Spinal cord (tissue), 10 donors: ENCODE results near the gene SYNRG. TPM values are rescaled to one million over a fixed set of nuclear protein-coding genes. Genes with fewer than 3 reads are reported as not detected.

Source experiments
- DNase-seq, 6 donors: peaks; one replicate each; pipeline versions ENCODE4 v3.0.0 to v3.0.0-alpha.2; 2013 to 2015; ENCODE audit warnings: low spot score in 6 of 6, low read depth in 4 of 6
- H3K27ac ChIP-seq: one replicate; pipeline ENCODE4 v1.5.1; 2013; ENCODE audit warnings: low read depth, low read length, control low read depth
- H3K27me3 ChIP-seq: one replicate; pipeline ENCODE4 v1.6.1; 2013; ENCODE audit warnings: low read length; ENCODE audit not compliant: control insufficient read depth, insufficient read depth
- H3K36me3 ChIP-seq: one replicate; pipeline ENCODE4 v1.6.1; 2013; ENCODE audit warnings: low read length; ENCODE audit not compliant: control insufficient read depth, insufficient read depth
- H3K4me1 ChIP-seq: one replicate; pipeline ENCODE4 v1.6.1; 2013; ENCODE audit warnings: low read length; ENCODE audit not compliant: control insufficient read depth, insufficient read depth
- H3K4me3 ChIP-seq: one replicate; pipeline ENCODE4 v1.5.1; 2013; ENCODE audit warnings: low read depth, low read length, control low read depth
- H3K9me3 ChIP-seq: one replicate; pipeline ENCODE4 v1.6.1; 2013; ENCODE audit warnings: low read length; ENCODE audit not compliant: control insufficient read depth, insufficient read depth
- WGBS: methylation state at CpG from one replicate; pipeline ENCODE4 v1.1.5; 2013; ENCODE audit warnings: missing lambda C conversion rate; ENCODE audit not compliant: insufficient coverage; 5-methylcytosine and 5-hydroxymethylcytosine counted together
- polyA plus RNA-seq, 2 donors: library from polyadenylated mRNA; unstranded; fragments of 120-200 nt; gene quantifications; one replicate each; pipeline ENCODE4 v1.2.1, GENCODE V29; 2013; ENCODE audit not compliant: insufficient read length in 2 of 2
- total RNA-seq, 2 donors: library from RNA; depleted of rRNA in 1 of 2; stranded (reverse); fragments of 120-200 nt in 1 of 2; fragments of >200 nt in 1 of 2; gene quantifications; one replicate each; pipeline versions ENCODE4 v1.2.3 to v1.2.4, GENCODE V29; 2013 to 2014
- donor health status: healthy.

The SYNRG gene
- total and polyA plus RNA-seq, 4 donors = 22.6 to 37.0 (median 32.6) TPM

DNA sequence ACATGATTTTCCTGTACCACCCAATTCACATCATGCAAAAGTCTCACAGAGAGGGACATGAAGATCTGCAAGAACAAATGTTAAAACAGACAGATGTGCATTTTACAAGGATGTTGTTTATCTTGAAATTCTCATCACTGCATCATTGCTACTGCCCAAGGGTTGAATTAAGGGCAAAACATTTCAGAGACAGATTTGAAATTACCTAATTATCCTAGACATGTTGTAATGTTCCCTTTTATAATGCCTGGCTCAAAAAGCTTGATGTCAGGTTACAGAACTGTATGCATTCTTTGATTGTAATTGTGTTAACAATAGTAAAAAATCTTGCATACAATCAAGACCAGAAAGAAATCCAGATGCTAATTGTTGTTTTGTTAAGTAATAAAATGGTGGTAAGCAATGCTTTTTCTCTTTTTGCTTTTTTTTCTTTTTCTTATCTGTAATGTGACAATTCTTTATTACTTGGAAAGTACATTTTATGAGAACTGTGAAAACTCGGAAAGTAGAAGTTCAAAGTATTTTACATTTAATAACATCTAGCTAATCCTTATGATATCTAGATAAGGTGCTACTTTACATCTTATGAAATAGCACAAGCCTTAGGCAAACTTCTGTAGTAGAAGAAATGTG lies 123.2 kb downstream of the SYNRG start:
- Histone ChIP-seq H3K27ac (no peak overlapping the region), H3K9me3 (no peaks in the 10 kb centered on the region), H3K27me3 (no peaks in the 10 kb centered on the region), H3K36me3 (no peaks in the 10 kb centered on the region), H3K4me1 (peaks cover 14% of the 10 kb centered on the region), H3K4me3 (no peak overlapping the region)
- DNase-seq = peak in 1 of 6 donors; percentile 20
- no CpG with 5 or more reads among the region's 1 CpG for WGBS

DNA sequence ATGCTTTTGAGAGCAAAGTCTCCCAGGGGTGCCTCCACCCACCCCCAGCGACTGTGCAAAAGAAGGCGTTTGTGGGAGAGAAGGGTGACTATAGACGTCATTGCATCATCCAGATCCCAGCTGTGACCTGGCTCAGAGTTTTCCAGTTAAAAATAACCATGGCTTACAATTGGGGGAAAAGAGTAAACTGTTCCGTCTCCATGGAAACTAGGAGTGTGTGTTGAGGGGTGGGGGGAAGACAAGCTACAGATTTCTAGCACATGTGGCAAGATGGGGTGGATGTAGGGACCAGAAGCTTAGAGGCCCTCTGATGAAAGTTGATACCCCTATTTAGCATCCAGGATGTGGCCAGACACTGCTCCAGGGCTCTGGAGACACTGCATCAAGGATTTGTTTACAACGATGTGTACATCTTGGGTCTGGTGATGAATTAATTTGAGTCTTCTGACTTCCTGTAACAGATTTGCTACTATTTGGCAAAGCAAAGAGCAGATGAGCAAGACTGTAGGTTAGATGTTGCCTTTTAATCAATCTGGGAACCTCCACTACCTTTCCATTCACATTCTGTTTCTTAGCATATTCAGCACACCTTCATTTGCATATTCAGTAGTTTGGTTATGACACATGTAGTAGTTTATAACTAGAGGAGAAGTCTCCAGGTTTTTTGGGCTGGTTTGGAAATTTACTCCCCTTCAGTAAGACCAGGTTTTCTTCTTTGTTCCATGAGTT lies 125.7 kb downstream of the SYNRG start:
- Histone ChIP-seq H3K4me1 (peaks cover under 1% of the 10 kb centered on the region), H3K27me3 (no peaks in the 10 kb centered on the region), H3K36me3 (peaks cover 3% of the 10 kb centered on the region), H3K27ac (no peak overlapping the region), H3K9me3 (no peaks in the 10 kb centered on the region), H3K4me3 (no peak overlapping the region)
- peak in 2 of 6 donors; percentile 5 to 68 for DNase-seq
- 50% methylated on average over 4 of the region's 5 CpGs for WGBS

DNA sequence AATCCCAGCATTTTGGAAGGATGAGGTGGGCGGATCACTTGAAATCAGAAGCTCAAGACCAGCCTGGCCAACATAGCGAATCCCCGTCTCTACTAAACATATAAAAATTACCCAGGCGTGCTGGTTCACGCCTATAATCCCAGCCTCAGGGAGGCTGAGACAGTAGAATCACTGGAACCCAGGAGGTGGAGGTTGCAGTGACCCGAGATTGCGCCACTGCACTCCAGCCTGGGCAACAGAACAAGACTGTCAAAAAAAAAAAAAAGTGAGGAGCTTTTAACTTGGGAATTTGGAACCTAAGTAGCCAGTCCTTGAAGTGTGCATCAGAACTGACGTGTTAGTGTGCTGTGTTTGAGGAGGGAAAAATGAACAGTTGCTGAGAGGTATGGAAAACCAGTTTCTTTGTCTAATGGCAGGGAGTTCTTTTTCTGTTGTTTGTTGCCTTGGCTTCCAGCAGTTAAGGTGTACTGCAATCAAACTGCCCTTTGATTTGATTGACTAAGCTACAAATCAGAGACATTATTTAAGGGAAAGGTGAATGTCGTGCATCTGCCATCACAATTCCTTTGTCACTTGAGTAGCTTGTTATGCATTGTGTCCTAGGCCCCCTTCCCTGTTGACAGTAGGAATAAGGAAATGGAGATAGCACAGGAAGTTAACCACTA lies 128.1 kb downstream of the SYNRG start:
- 91% methylated on average over 7 of the region's 9 CpGs for WGBS

DNA sequence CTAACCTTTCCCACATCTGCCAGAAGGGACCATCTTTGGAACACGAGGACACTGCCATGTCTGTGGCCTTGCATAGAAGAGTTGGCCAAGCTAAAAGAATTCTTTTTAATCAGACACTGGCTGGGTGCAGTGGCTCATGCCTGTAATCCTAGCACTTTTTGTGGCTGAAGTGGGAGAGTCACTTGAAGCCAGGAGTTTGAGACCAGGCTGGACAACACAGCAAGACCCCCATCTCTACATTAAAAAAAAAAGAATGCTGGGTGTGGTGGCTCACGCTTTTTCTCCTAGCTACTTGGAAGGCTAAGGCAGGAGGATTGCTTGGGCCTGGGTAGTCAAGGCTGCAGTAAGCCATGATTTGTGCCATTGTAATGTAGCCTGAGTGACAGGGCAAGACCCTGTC lies 128.8 kb downstream of the SYNRG start:
- Histone ChIP-seq H3K4me3 (no peak overlapping the region), H3K27ac (no peak overlapping the region), H3K36me3 (peaks cover 19% of the 10 kb centered on the region), H3K9me3 (no peaks in the 10 kb centered on the region), H3K27me3 (no peaks in the 10 kb centered on the region), H3K4me1 (no peaks in the 10 kb centered on the region)
- WGBS = 100% methylated on average over 1 of the region's 2 CpGs
- DNase-seq = no peak

More for the DNA sequence above, 128.1 kb downstream of the SYNRG start:
- Histone ChIP-seq H3K9me3 (no peaks in the 10 kb centered on the region), H3K4me3 (no peak overlapping the region), H3K4me1 (no peaks in the 10 kb centered on the region), H3K36me3 (peaks cover 16% of the 10 kb centered on the region), H3K27ac (no peak overlapping the region), H3K27me3 (no peaks in the 10 kb centered on the region)
- no peak for DNase-seq

DNA sequence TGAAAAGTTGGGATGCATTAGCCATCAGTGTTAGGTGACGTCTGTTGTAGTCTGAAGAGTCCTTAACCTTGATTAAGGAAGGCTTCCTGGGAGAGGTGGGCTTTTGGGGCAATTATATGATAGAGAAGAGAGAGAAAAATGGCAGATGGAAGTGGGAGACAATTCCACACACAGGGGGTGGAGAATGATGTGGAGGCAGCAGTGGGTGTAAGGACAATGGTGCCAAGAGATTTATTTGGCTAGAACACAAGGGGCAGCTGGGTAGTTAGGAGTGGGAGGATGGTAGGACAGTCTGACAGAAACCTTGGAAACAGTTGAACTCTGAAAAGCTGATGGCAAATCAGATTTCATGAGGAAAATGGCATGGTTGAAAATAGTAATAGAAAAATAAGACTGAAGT lies 130.2 kb downstream of the SYNRG start:
- no peak overlapping the region for H3K4me3 ChIP-seq
- H3K36me3 ChIP-seq = peaks cover 19% of the 10 kb centered on the region
- DNase-seq = no peak
- H3K27me3 ChIP-seq = no peaks in the 10 kb centered on the region
- H3K27ac ChIP-seq = no peak overlapping the region
- WGBS = 100% methylated on average over 1 of the region's 1 CpG
- H3K9me3 ChIP-seq = no peaks in the 10 kb centered on the region
- no peaks in the 10 kb centered on the region for H3K4me1 ChIP-seq

DNA sequence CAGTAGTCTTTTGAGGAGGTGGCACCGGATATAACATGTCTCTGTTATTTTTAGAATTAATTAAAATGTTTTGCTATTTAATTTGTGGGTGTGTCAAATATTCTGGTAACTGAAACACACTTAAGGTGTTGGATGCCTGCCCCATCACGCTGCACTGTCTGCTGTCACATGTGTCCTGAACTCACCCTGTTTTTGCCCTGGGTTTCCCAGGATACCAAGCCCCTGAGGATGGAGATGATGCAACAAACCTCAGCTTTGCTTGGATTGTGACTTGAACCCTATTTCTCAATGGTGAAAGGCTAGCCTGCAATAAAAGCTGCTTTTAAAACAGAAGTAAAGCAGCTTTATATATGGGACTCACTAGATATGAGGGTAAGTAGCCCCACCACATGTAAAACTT lies 131.0 kb downstream of the SYNRG start:
- Histone ChIP-seq H3K27me3 (no peaks in the 10 kb centered on the region), H3K27ac (no peak overlapping the region), H3K9me3 (no peaks in the 10 kb centered on the region), H3K4me3 (no peak overlapping the region), H3K4me1 (no peaks in the 10 kb centered on the region), H3K36me3 (peaks cover 27% of the 10 kb centered on the region)
- DNase-seq = no peak
- 86% methylated on average over 1 of the region's 2 CpGs for WGBS

DNA sequence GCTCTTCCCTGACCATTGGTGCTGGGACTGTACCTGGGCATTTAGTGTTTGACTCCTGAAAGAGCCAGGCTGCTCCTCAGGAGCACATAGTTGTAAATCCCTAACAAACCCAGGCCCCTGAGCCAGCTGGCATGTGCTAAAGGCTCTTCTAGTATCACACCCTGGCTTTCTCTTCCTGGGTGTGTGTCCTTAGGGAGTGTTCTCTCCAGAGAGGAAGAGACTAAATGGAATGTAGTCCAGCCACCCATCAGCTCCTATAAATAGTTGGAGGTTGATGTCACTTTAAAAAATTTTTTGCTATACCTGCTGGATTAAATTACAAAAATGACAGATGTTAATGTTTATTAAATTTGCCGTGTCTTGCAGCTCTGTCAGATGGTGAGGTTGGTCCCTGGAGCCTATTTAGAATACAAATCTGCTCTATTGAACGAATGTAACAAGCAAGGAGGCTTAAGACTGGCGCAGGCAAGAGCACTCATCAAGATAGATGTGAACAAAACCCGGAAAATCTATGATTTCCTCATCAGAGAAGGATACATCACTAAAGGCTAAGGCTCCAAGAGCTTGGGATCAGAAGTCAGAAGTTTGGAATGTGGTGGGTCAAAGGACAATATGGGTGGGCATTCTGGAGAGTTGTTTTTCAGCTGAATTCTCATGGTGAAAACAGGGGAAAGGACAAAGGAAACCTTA lies 132.6 kb downstream of the SYNRG start:
- peaks cover 38% of the 10 kb centered on the region for H3K36me3 ChIP-seq
- peak in 2 of 6 donors; percentile 62 to 86 for DNase-seq
- no peak overlapping the region for H3K27ac ChIP-seq
- no peaks in the 10 kb centered on the region for H3K27me3 ChIP-seq
- no peaks in the 10 kb centered on the region for H3K4me1 ChIP-seq
- WGBS = 69% methylated on average over 2 of the region's 4 CpGs
- no peak overlapping the region for H3K4me3 ChIP-seq
- H3K9me3 ChIP-seq = no peaks in the 10 kb centered on the region

DNA sequence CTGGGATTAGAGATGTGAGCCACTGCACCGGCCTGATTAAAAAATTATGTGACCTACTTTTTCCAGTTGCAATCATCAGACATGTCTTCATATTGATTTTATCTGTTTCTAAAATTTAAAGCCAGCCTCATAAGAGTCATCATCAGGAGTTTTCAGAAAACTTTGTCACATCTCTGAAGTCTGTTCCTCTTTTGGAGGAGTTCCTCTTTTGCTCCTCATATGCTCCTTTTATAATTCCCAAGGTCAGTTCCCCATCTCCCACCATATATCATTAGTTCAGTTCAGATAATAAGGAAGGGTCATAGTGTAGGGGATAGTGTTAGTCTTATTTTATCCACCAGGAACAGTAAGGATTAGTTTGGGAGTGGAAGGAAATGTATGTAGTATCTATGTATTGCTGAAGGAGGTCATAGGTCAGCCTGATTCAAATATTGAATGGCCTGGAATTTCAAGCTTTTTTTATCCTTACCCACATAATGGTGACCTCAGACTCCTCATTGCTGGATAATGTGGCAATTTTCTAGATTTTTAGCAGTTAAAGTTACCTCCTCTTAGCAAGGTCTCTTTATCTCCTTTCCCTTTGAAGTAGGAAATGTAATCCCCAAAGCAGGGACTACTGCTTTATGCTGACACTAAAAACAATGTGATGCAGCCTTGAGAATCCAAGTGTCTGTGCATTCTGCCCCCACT lies 133.3 kb downstream of the SYNRG start:
- Histone ChIP-seq H3K36me3 (peaks cover 41% of the 10 kb centered on the region), H3K9me3 (no peaks in the 10 kb centered on the region), H3K4me1 (no peaks in the 10 kb centered on the region), H3K27me3 (no peaks in the 10 kb centered on the region), H3K27ac (no peak overlapping the region), H3K4me3 (no peak overlapping the region)
- no CpG with 5 or more reads among the region's 1 CpG for WGBS
- no peak for DNase-seq

DNA sequence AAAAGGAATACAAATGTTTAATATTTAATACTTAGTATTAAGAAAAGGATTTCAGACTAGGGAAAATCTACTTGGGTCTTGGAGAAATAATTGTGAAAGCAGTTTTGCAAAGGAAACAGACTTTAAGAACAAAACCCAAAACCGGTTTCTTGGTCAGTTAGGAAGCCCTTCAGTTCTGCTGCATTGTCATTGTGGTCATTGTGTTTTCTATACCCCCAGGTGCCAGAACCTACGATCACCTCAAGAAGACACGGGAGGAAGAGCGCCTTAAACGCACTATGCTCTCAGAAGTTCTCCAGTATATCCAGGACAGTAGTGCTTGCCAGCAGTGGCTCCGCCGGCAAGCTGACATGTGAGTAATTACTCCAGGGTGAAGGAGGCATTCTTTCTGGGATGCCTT lies 139.0 kb downstream of the SYNRG start:
- no peak for DNase-seq
- Histone ChIP-seq H3K27ac (no peak overlapping the region), H3K36me3 (peaks cover 39% of the 10 kb centered on the region)

More for the DNA sequence above, 139.0 kb downstream of the SYNRG start:
- no peaks in the 10 kb centered on the region for H3K4me1 ChIP-seq
- no peaks in the 10 kb centered on the region for H3K27me3 ChIP-seq
- 94% methylated on average over 5 of the region's 7 CpGs for WGBS
- no peak overlapping the region for H3K4me3 ChIP-seq
- H3K9me3 ChIP-seq = no peaks in the 10 kb centered on the region
